ENCODE results near the gene RHO. TPM values are rescaled to one million over a fixed set of nuclear protein-coding genes. Genes with fewer than 3 reads are reported as not detected.
A peak's percentile ranks its signal among the peaks of the same experiment; 100 is the strongest.
"Not testable (repeated sequence)": the region's sequence is repeated elsewhere in the genome, so short reads cannot be mapped to it uniquely, and the experiment has no call there.

Gene RHO
- polyA plus RNA-seq, 6 donors from 2014 or later = not detected

DNA sequence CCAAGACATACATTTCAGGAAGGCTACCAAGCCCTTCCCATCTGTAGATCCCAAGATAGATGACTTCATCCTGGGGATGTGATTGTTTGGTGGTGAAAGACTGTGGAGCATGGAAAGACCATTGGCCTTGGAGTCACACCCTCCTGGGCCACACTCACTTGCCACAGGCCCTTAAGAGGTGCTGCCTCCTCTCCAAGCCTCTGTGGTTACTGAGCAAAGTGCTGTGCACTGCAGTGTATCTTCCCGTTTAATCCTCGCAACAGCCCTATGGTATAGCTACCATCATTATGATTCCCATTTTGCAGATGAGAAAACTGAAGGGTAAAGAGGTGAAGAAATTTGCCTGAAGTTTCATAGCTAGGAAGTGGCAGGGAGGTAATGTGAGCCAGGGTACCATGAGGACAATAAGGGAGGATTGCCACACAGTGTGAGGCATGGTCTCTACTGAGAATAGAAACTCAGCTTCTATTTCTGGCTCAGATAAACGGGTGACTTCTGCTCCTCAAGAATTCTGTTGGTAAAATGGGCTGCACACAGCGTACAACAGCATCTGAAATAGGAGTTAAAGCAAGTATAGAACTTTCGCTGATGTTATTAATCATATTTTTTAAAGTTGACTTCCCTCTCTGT lies 23.9 kb upstream of the RHO start:
- H3K27me3 Mint-ChIP-seq = no peaks in the 10 kb centered on the region
- H3K4me1 Mint-ChIP-seq = no peaks in the 10 kb centered on the region
- DNase-seq (no peak), ATAC-seq (ENCODE audit: low read depth in 2 of 2) (no peak)
- H3K27ac Mint-ChIP-seq = peak overlapping the region in 1 of 6 donors; percentile 24
- H3K4me3 Mint-ChIP-seq = no peak overlapping the region
- no peaks in the 10 kb centered on the region for H3K9me3 Mint-ChIP-seq
- peaks cover 8 to 10% of the 10 kb centered on the region in 2 donors for H3K36me3 Mint-ChIP-seq

DNA sequence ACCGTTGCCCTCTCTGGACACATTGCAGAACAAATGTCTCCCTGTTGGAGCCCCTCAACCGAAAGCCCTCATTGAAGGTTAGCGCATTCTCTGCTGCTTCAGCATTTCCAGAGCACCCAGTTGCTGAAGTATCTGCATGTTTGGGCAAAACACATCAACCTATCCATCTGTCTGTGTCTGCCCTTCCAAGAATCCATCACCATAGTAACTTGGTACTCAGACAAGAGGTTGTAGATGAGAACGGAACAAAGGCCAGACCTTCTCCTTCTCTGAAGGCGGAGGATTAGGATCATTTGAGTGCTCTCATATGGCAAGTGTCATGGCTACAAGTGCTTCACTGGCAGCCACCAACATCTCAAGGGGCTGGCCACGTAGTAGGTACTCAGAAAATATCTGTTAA lies 23.1 kb upstream of the RHO start:
- H3K4me3 Mint-ChIP-seq = no peak overlapping the region
- peak overlapping the region in 1 of 6 donors; percentile 17 for H3K27ac Mint-ChIP-seq
- ATAC-seq (ENCODE audit: low read depth in 2 of 2) (no peak), DNase-seq (no peak)
- H3K27me3 Mint-ChIP-seq = no peaks in the 10 kb centered on the region
- H3K9me3 Mint-ChIP-seq = no peaks in the 10 kb centered on the region
- no peaks in the 10 kb centered on the region for H3K4me1 Mint-ChIP-seq
- peaks cover 7 to 11% of the 10 kb centered on the region in 2 donors for H3K36me3 Mint-ChIP-seq

DNA sequence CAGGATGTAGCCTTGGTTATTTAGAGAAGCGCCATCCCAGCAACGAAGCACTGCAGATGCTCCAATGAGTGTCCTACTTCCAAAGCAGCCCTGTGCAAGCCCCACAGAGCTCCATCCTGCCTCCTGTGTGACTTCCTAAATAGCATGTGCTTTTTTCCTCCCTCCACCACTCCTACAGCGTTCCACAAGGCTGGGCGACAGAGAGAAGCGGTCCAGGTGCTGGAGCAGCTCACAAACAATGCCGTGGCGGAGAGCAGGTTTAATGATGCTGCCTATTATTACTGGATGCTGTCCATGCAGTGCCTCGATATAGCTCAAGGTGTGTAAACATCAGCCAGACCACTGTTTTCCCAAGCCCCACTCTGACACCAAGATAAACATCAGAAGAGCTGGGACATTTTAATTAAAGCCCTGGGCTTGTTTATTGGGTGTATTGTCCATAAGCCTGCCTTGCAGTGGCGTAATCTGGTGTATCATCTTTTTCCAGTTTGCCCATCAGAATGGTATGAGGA lies 22.2 kb upstream of the RHO start:
- Mint-ChIP-seq H3K27ac (no peak overlapping the region), H3K27me3 (no peaks in the 10 kb centered on the region), H3K4me3 (no peak overlapping the region), H3K36me3 (peaks cover 0 to 14% of the 10 kb centered on the region in 2 donors), H3K4me1 (no peaks in the 10 kb centered on the region), H3K9me3 (no peaks in the 10 kb centered on the region)
- no peak for DNase-seq
- ATAC-seq (ENCODE audit: low read depth in 2 of 2) = no peak

DNA sequence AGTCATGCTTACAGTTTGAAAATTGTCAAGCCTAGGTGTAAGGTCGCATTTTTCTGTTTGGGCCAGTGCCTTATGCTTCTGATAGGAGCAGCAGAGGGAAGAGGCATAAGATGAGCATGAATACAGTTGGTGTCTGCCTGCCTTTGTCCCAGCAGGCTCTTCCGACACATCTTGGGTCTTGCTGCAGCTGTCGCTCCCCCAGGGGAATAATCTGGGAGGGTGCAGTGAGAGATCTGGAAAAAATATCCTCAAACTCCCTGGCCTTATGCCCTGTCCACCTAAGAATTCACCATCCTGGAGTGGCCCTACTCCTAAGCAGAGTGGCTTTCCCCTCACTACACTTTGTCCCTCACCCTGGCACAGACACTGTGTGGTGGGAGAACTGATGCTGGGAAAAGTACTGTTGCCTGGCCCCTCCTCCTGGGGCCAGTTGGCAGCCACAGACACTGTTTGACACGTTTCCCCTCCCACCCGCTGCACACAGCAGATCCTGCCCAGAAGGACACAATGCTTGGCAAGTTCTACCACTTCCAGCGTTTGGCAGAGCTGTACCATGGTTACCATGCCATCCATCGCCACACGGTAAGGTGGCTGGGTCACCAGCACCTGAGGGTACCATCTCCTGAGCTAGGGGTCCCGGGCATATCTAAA lies 21.1 kb upstream of the RHO start:
- Mint-ChIP-seq H3K27ac (peak overlapping the region in 1 of 6 donors; percentile 72), H3K27me3 (no peaks in the 10 kb centered on the region), H3K4me1 (no peaks in the 10 kb centered on the region), H3K4me3 (no peak overlapping the region), H3K9me3 (no peaks in the 10 kb centered on the region), H3K36me3 (peaks cover 0 to 17% of the 10 kb centered on the region in 2 donors)
- ATAC-seq (ENCODE audit: low read depth in 2 of 2) = no peak
- DNase-seq = no peak

DNA sequence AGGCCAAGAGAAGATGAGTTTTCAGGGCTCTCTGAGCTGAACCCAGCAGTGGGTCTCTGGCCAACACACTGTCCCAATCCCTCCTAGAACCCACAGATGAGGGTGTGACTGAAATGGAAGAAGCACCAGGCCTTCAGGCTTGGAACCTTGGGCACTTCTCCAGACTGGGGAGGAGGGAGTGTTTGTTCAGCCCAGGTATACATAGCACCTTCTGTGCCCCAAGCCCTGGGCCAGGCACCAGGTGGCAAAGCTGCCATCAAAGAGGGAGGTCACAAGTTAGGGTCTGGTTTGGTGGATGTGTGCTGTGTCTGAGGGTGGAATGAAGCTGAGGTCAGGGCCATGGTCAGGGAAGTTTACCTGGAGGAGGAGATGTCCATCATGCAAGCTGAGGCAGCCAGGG lies 15.8 kb upstream of the RHO start:
- H3K36me3 Mint-ChIP-seq = peaks cover 9 to 25% of the 10 kb centered on the region in 2 donors

DNA sequence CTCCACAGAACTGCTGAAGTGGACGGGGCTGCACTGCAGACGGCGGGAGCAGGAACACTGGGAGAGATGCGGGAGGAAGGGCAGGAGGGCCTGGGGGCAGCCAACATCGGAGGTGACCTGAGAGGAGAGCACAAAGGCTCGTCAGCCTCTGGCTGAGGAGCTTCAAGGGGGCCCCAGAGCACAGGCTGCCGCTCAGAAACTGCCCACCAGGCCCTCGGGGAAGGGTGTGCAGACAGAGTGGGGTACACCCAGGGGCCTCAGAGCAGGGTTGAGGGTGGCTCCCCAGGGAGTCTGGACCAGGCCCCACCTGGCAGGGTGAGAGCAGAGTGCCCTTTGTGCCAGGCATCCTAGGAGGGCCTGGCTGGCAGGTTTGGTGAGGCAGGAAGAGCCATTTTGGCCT lies 14.7 kb upstream of the RHO start:
- ATAC-seq (ENCODE audit: low read depth in 2 of 2) (no peak), DNase-seq (no peak)
- Mint-ChIP-seq H3K36me3 (peaks cover 9 to 25% of the 10 kb centered on the region in 2 donors), H3K27ac (no peak overlapping the region), H3K4me3 (no peak overlapping the region), H3K9me3 (no peaks in the 10 kb centered on the region), H3K27me3 (no peaks in the 10 kb centered on the region), H3K4me1 (no peaks in the 10 kb centered on the region)

More for the DNA sequence above, 15.8 kb upstream of the RHO start:
- DNase-seq (no peak), ATAC-seq (ENCODE audit: low read depth in 2 of 2) (no peak)
- Mint-ChIP-seq H3K27me3 (no peaks in the 10 kb centered on the region), H3K4me3 (no peak overlapping the region), H3K4me1 (no peaks in the 10 kb centered on the region), H3K27ac (peak overlapping the region in 2 of 6 donors; percentile 18 to 97), H3K9me3 (no peaks in the 10 kb centered on the region)

DNA sequence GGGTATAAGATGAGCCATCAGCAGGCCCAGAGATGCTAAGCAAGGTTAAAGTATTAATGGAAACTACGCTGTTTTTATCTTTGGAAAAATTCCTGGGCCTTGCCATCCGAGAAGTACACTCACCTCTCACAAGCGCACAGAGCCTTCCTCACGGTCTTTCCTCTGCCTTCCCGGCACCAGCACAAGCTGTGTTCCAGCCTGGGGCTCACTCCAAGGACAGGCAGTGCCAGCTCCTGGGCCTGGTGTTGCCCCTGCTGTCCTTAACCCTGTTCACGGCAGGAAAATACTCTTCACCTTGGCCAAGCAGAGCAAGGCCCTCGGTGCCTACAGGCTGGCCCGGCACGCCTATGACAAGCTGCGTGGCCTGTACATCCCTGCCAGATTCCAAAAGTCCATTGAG lies 14.3 kb upstream of the RHO start:
- Mint-ChIP-seq H3K36me3 (peaks cover 9 to 25% of the 10 kb centered on the region in 2 donors), H3K4me3 (no peak overlapping the region), H3K4me1 (no peaks in the 10 kb centered on the region), H3K27me3 (no peaks in the 10 kb centered on the region), H3K9me3 (no peaks in the 10 kb centered on the region), H3K27ac (no peak overlapping the region)
- ATAC-seq (ENCODE audit: low read depth in 2 of 2) = no peak
- DNase-seq = no peak

DNA sequence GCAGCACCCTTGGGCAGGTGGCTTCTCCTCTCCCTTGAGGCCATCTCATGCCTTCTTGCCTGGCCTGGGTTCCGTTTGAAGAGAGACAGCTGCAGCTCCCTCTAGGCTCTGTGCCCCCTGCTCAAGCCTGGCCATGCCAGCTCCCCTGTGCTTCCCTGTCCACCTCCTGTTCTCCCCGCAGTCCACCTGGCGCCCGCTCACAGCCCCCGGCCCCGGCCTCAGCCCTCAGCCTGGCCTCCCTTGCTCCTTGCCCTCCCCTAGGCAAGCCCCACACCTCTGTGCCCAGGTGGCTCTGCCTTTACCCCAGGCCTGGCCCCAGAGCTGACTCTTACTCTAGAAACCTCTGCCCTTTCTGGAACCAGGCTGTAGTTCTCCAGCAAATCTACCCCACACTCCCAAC lies 13.9 kb upstream of the RHO start:
- Mint-ChIP-seq H3K4me1 (no peaks in the 10 kb centered on the region), H3K36me3 (peaks cover 9 to 25% of the 10 kb centered on the region in 2 donors), H3K27me3 (no peaks in the 10 kb centered on the region), H3K27ac (no peak overlapping the region), H3K4me3 (no peak overlapping the region), H3K9me3 (no peaks in the 10 kb centered on the region)
- no peak for ATAC-seq (ENCODE audit: low read depth in 2 of 2)
- no peak for DNase-seq

DNA sequence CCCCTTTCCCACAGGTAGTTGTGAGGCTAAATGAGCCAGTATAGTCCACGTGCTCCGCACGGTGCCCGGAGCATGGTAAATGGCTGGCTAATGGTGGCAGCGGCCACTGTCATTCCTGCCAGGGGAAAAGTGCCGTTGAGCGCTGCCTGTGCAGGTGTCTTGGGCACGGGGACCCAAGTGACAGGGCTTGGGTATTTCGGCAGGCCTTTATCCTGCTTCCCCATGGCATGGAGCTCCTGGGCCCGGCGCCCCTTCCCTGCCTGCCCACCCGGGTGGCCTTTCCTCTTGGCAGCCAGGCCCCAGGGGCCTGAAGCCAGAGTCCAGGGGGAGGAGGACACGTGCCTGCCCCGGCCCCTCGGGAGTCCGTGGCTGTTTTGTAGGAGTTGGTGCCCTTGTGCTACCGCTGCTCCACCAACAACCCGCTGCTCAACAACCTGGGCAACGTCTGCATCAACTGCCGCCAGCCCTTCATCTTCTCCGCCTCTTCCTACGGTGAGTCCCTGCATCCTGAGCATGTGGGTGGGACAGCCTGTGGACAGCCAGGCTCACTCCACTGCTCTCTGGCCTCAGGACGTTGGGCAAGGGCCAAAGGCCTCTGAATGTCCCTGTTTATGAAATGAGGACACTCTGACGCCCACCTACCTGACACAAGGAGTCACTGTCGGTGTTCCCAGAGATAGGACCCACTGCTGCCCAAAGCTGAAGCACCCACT lies 13.2 kb upstream of the RHO start:
- ATAC-seq (ENCODE audit: low read depth in 2 of 2); H3K4me1 Mint-ChIP-seq; DNase-seq; H3K9me3 Mint-ChIP-seq; H3K27me3 Mint-ChIP-seq; H3K4me3 Mint-ChIP-seq: not testable (repeated sequence)
- Mint-ChIP-seq H3K27ac (peak overlapping the region in 1 of 6 donors; percentile 62), H3K36me3 (peaks cover 9 to 21% of the 10 kb centered on the region in 2 donors)

DNA sequence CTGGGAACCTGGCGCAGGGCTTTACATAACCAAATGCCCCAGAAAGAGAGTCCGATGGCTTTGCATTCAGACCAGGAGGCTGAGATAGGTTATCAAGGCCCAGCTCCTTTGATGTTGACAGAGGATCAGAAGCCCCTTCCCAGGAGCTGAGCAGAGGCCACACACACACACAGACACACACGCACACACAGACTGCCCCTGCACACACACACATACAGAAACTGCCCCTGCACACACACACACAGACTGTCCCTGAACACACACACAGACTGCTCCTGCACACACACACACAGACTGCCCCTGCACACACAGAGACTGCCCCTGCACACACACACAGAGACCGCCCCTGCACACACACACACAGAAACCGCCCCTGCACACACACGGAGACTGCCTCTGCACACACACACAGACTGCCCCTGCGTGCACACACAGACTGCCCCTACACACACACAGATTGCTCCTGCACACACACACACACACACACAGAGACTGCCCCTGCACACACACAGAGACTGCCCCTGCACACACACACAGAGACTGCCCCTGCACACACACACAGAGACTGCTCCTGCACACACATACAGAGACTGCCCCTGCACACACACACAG lies 12.5 kb upstream of the RHO start:
- H3K4me3 Mint-ChIP-seq; H3K4me1 Mint-ChIP-seq; H3K27me3 Mint-ChIP-seq; ATAC-seq (ENCODE audit: low read depth in 2 of 2); H3K9me3 Mint-ChIP-seq; H3K27ac Mint-ChIP-seq; DNase-seq: not testable (repeated sequence)
- peaks cover 9 to 16% of the 10 kb centered on the region in 2 donors for H3K36me3 Mint-ChIP-seq

DNA sequence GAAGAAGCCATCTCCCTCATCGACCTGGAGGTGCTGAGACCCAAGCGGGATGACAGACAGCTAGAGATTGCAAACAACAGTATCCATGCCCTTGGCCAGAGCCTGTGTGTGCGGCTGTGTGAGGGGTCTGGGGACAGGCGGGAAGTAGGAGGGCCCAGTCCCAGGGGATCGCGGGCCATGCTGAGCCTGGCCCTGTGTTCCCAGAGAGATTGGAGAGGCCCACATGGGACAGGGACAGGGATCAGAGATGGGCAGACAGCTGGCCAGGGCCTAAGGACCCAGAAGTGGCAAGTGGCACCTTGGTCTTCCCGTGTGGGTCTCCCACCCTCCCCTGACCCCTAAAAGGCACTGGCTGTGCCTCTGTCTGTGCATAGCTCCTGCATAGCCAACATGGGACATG lies 10.9 kb upstream of the RHO start:
- no peak overlapping the region for H3K27ac Mint-ChIP-seq
- no peak for ATAC-seq (ENCODE audit: low read depth in 2 of 2)
- H3K9me3 Mint-ChIP-seq = no peaks in the 10 kb centered on the region

DNA sequence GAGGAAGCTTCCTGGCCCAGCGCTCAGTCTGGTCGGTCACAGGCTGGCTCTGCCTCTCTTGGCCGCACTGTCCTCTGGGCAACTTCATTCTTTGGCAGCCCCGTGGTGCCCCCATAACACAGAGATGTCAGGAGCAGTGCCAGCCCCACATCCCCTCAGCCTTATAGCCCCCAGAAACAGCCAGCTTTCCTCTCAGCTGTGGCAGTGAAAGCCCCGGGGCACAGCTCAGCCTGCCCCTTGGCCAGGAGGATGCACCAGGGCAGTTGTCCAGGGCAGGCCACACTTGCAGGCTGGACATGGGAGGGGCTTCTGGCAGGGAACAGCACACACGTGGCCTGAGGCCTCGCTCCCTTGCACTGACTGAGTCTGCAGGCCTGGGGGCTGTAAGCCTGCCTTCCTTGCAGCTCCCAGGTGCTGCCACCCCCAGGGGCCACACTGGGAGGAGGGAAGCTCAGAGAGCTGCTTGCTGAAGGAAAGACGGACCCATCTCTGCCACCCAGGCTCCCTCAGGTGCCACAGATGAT lies 10.3 kb upstream of the RHO start:
- no peak overlapping the region for H3K27ac Mint-ChIP-seq
- H3K4me3 Mint-ChIP-seq = no peak overlapping the region
- peaks cover 6 to 9% of the 10 kb centered on the region in 2 donors for H3K36me3 Mint-ChIP-seq
- H3K9me3 Mint-ChIP-seq = no peaks in the 10 kb centered on the region
- ATAC-seq (ENCODE audit: low read depth in 2 of 2) = no peak
- H3K4me1 Mint-ChIP-seq = peaks cover 0 to under 1% (median 0%) of the 10 kb centered on the region in 3 donors
- no peaks in the 10 kb centered on the region for H3K27me3 Mint-ChIP-seq
- DNase-seq = no peak

More for the DNA sequence above, 10.9 kb upstream of the RHO start:
- no peak for DNase-seq
- H3K4me1 Mint-ChIP-seq = no peaks in the 10 kb centered on the region
- peaks cover 6 to 9% of the 10 kb centered on the region in 2 donors for H3K36me3 Mint-ChIP-seq
- no peaks in the 10 kb centered on the region for H3K27me3 Mint-ChIP-seq
- H3K4me3 Mint-ChIP-seq = no peak overlapping the region

DNA sequence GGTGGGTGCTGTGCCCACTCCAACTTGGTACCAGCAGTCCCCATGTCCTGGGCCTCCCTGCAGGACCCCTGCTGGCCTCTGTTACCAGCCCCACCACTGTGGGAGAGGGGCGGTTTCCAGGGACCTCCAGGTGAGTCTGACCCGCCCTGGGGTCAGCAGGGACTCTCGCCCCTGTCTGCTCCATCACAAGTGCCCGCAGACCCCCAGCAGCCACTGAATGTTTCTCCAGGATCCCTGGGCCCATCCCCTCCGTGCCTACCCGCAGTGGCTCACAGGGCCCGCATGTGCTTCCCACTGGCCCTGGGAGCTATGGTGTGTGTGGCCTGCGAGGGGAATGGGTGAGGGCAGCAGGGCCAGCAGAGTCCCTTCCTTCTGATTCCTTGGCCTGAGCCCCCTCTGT lies 9.9 kb upstream of the RHO start:
- H3K4me1 Mint-ChIP-seq = peaks cover 0 to 4% (median 0%) of the 10 kb centered on the region in 3 donors
- no peaks in the 10 kb centered on the region for H3K9me3 Mint-ChIP-seq
- H3K27ac Mint-ChIP-seq = peak overlapping the region in 2 of 6 donors; percentile 62 to 64
- no peak for ATAC-seq (ENCODE audit: low read depth in 2 of 2)
- no peak overlapping the region for H3K4me3 Mint-ChIP-seq
- H3K36me3 Mint-ChIP-seq = peaks cover 6 to 9% of the 10 kb centered on the region in 2 donors
- DNase-seq = no peak
- no peaks in the 10 kb centered on the region for H3K27me3 Mint-ChIP-seq

Measured in naive B cell (primary cell).